Vagina (tissue), 2 donors: ENCODE measurements around the gene ADCY1. TPM values are rescaled to one million over a fixed set of nuclear protein-coding genes. Genes with fewer than 3 reads are reported as not detected.

ENCODE experiments used
- DNase-seq, 2 donors: peaks; one replicate each; pipeline ENCODE4 v3.0.0-alpha.2; 2017; ENCODE audit errors: extremely low spot score in 2 of 2
- H3K27ac ChIP-seq: fragments of 200-600 bp; sonication (generic); one replicate; pipeline ENCODE4 v1.5.1; 2019
- H3K27me3 ChIP-seq: fragments of 200-600 bp; sonication (generic); one replicate; pipeline ENCODE4 v1.5.1; 2019
- H3K36me3 ChIP-seq, 2 donors: fragments of 200-600 bp; sonication (generic); one replicate each; pipeline ENCODE4 v1.5.1; 2017 to 2019
- H3K4me1 ChIP-seq: fragments of 200-600 bp; sonication (generic); one replicate; pipeline ENCODE4 v1.5.1; 2019
- H3K4me3 ChIP-seq, 2 donors: fragments of 200-600 bp; sonication (generic); 1 replicate in 1 of 2; 2 replicates in 1 of 2; pipeline ENCODE4 v1.5.1; 2016 to 2019
- H3K9me3 ChIP-seq: fragments of 200-600 bp; sonication (generic); one replicate; pipeline ENCODE4 v1.5.1; 2019
- POLR2A ChIP-seq, 2 donors: fragments of 450-650 bp; IDR thresholded peaks; one replicate each; pipeline ENCODE4 v1.6.1; 2017; ENCODE audit warnings: antibody characterized with exemption in 2 of 2, mild to moderate bottlenecking in 2 of 2, moderate library complexity in 2 of 2
- POLR2AphosphoS5 ChIP-seq, 2 donors: sonication (generic); formaldehyde crosslinking; IDR thresholded peaks; one replicate each; pipeline ENCODE4 v1.9.0; 2017; ENCODE audit warnings: antibody characterized with exemption in 2 of 2, mild to moderate bottlenecking in 2 of 2, low read depth in 1 of 2; ENCODE audit not compliant: insufficient read depth in 1 of 2
- intact Hi-C: fragments of 100-400 bp; cut with DNase I; formaldehyde crosslinking; loops from one replicate; pipeline ENCODE4 v1.15.1; 2023
- total RNA-seq: library from RNA; depleted of rRNA; stranded (reverse); fragments of >200 nt; gene quantifications from one replicate; pipeline ENCODE4 v1.2.3, GENCODE V29; 2016
- TF ChIP-seq, protein P1 (sequence below), 3 experiments: fragments of 450-650 bp in 2 of 3; fragments of 200-600 bp in 1 of 3; sonication (generic) in 1 of 3; IDR thresholded peaks; one replicate each; pipeline ENCODE4 v1.5.1; 2017 to 2019; ENCODE audit warnings: antibody characterized with exemption in 3 of 3, mild to moderate bottlenecking in 2 of 3, moderate library complexity in 2 of 3

The ADCY1 gene
- total RNA-seq, 1 donor from 2014 or later, result 2.5 TPM

DNA sequence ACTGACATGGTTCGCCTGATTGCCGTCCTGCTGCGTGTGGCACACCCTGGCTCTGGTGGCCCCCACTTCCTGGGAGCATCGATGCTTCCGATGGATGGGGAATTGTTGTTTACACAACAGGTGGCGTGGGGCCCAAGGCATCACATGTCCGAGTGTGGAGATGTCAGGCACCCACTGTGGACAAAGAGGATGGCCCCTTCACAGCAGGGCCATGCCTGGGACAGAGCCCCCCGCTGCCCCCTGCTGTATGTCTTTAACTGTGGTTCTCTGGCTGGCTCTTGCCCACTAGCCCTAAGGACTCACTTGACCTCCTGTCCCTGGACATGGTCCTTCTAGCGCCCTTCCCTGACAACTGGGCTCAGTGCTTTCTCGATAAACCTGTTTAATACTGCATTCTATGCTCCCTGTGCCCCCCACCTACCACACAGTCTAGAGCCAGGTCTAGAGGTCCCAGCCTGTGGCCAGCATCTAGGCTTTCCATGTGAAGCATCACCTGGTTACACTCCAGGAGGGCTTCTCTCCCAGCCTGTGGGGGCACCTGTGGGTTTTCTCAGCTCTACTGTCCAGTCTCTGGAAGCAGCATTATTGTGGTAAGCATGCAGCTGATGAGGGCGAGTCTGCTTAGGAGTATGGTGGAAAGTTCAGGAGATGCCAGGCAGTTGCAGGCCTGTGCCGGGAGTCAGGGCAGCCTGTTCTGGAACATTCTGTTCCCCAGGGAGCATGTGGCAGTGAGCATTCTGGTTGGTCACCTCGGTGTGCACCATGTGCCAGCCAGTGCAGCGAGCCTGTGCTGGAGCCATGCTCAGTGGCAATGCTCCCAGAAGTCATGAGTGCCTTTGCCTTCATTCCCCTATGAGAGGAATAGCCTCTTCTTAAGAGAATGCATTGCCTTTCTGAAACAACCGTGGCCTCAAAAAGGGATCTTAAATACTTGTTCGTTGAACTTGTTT, 10.4 kb downstream of the ADCY1 start:
- Histone ChIP-seq H3K27me3 (no peaks in the 10 kb centered on the region), H3K4me1 (no peaks in the 10 kb centered on the region), H3K4me3 (no peak overlapping the region), H3K27ac (no peak overlapping the region), H3K9me3 (no peaks in the 10 kb centered on the region), H3K36me3 (no peaks in the 10 kb centered on the region)
- intact Hi-C loops, result no loop called here
- no peak for DNase-seq
- TF ChIP-seq, protein P1, sequence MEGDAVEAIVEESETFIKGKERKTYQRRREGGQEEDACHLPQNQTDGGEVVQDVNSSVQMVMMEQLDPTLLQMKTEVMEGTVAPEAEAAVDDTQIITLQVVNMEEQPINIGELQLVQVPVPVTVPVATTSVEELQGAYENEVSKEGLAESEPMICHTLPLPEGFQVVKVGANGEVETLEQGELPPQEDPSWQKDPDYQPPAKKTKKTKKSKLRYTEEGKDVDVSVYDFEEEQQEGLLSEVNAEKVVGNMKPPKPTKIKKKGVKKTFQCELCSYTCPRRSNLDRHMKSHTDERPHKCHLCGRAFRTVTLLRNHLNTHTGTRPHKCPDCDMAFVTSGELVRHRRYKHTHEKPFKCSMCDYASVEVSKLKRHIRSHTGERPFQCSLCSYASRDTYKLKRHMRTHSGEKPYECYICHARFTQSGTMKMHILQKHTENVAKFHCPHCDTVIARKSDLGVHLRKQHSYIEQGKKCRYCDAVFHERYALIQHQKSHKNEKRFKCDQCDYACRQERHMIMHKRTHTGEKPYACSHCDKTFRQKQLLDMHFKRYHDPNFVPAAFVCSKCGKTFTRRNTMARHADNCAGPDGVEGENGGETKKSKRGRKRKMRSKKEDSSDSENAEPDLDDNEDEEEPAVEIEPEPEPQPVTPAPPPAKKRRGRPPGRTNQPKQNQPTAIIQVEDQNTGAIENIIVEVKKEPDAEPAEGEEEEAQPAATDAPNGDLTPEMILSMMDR (IDR thresholded peaks at IDR 0.05), result no peak
- no peak for TF ChIP-seq POLR2A (IDR thresholded peaks at IDR 0.05)
- no peak for TF ChIP-seq POLR2AphosphoS5 (IDR thresholded peaks at IDR 0.05; ENCODE audit: insufficient read depth in 1 of 2, low read depth in 1 of 2)

DNA sequence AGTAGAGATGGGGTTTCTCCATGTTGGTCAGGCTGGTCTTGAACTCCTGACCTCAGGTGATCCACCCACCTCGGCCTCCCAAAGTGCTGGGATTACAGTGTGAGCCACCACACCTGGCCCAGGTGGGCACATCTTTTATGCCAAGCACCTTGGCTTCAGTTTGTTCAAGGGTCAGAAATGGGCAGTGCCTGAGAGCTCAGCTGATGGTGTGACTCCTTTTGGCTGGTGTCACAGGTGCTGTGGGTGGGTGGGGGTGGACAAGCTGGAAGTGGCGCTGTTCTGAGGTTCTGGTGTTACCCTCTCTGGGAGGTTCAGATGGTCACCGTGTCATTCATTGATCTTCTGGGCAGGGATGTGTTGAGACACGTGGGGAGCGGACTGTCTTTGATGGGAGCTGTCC, 11.5 kb downstream of the ADCY1 start:
- TF ChIP-seq, protein P1 (IDR thresholded peaks at IDR 0.05), result no peak
- TF ChIP-seq POLR2AphosphoS5 (IDR thresholded peaks at IDR 0.05; ENCODE audit: insufficient read depth in 1 of 2, low read depth in 1 of 2) (no peak), POLR2A (IDR thresholded peaks at IDR 0.05) (no peak)
- no peak for DNase-seq

DNA sequence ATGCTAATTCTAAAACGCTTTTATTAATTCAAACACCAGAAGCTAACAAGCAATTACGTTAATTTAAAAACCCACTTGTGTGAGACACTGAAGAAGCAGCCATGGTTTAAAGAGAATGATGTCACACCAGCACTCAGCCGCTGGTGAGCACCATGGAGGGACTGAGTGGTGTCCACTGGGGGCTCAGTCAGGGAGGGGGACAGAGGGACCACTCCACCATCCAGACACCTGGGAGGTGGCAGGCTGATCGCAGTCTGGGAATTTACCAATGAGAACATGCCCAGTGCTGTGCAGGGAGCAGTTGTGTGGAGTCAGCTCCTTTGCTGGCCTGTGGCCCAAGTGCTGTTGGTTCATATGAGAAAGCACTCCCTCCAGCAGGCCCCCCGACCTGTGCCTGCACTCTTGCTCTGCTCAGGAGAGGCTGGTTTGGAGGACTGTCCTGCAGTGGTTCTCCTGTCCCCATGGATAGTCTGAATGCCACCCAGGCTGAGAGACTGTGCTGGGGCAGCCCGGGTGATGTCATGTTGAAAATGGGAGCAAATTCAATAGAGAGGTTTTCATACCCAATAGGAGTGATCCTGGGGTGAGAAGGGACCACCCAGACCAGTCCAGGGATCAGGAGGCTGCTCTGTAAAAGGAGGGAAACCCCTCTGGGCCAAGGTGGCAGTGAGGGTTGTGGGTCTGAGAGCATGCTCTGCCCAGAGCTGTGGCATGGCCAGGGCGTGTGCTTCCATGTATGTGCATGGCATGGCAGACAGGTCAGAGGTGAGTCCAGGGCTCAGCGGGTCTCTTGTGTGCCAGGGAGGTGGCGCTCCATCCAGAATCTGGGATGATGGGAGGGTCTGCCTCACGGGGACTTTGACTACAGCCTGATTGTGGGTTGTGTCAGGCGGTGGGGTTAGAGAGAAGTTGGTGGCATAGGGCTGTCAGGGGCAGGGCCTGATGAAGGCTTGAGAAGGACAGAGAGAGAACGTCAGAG, 12.7 kb downstream of the ADCY1 start:
- intact Hi-C loops, result no loop called here
- DNase-seq, result no peak
- TF ChIP-seq, protein P1 (IDR thresholded peaks at IDR 0.05), result no peak
- TF ChIP-seq POLR2AphosphoS5 (IDR thresholded peaks at IDR 0.05; ENCODE audit: insufficient read depth in 1 of 2, low read depth in 1 of 2) (no peak), POLR2A (IDR thresholded peaks at IDR 0.05) (no peak)

More for the DNA sequence above, 11.5 kb downstream of the ADCY1 start:
- H3K9me3 ChIP-seq, result no peaks in the 10 kb centered on the region
- H3K36me3 ChIP-seq, result no peaks in the 10 kb centered on the region
- no peak overlapping the region for H3K4me3 ChIP-seq
- H3K4me1 ChIP-seq, result no peaks in the 10 kb centered on the region
- H3K27ac ChIP-seq, result no peak overlapping the region
- H3K27me3 ChIP-seq, result no peaks in the 10 kb centered on the region
- intact Hi-C loops, result no loop called here

DNA sequence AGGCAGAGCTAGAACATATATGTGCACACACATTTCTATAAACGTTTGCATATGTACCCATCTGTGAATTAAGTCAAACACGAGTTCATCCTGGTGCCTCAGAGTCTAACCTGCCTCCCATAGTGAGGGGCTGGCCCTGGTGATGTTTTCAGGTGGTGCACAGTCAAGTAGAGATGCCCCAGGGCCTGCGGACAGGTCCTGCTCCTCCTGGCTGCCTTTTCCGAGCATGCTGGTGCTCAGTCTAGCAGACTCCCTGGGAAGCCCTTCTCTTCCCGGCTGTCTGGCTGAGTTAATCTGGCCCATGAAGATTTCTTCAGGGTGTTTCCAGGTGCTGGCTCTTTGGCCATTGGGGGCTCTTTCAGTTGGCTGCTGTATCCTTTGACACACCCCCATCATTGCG, 14.3 kb downstream of the ADCY1 start:
- H3K4me1 ChIP-seq, result no peaks in the 10 kb centered on the region
- no peak for TF ChIP-seq POLR2AphosphoS5 (IDR thresholded peaks at IDR 0.05; ENCODE audit: insufficient read depth in 1 of 2, low read depth in 1 of 2)
- TF ChIP-seq, protein P1 (IDR thresholded peaks at IDR 0.05), result no peak
- no peaks in the 10 kb centered on the region for H3K9me3 ChIP-seq
- DNase-seq, result no peak
- intact Hi-C loops, result no loop called here
- no peaks in the 10 kb centered on the region for H3K27me3 ChIP-seq
- no peaks in the 10 kb centered on the region for H3K36me3 ChIP-seq
- H3K27ac ChIP-seq, result no peak overlapping the region
- H3K4me3 ChIP-seq, result no peak overlapping the region

More for the DNA sequence above, 12.7 kb downstream of the ADCY1 start:
- Histone ChIP-seq H3K4me3 (no peak overlapping the region), H3K27me3 (no peaks in the 10 kb centered on the region), H3K9me3 (no peaks in the 10 kb centered on the region), H3K4me1 (no peaks in the 10 kb centered on the region), H3K36me3 (no peaks in the 10 kb centered on the region), H3K27ac (no peak overlapping the region)
